ENCODE measurements around the gene POLH. TPM values are rescaled to one million over a fixed set of nuclear protein-coding genes. Genes with fewer than 3 reads are reported as not detected.

The POLH gene
- total and polyA plus RNA-seq, 10 of the 15 experiments (the other 5 are each of a cell fraction or from before 2014, with no cell fraction given), result 5.5 to 33.6 (median 18.6) TPM

DNA sequence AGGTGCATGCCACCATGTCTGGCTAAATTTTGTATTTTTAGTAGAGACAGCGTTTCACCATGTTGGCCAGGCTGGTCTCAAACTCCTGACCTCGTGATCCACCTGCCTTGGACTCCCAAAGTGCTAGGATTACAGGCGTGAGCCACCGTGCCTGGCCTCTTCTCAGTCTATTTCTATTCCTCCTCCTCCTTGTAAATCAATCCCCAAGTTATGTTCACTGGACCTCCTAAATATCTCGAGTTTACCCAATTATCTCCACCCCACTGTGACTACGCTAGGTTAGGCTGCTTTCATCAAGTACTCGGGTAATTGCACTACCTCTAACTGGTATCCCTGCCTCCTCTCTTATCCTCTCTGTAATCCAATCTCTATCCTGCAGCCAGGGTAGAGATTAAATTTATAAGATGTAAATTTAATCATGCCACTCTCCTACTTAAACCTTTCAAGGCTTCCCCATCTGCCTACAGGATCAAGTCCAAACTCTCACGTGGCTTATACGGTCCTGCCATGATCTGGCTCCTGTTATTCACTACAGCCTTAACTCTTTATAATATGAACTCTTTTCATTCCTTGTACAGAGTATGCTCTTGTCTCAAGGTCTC, 58.8 kb downstream of the POLH start:
- no peak for ATAC-seq
- Histone ChIP-seq H3K27me3 (replicated peaks in 1 of 2; ENCODE audit: control insufficient read depth in 2 of 2, insufficient read depth in 2 of 2, low read length in 1 of 2) (no peaks in the 10 kb centered on the region), H3K4me2 (ENCODE audit: control insufficient read depth, insufficient read depth) (peak overlapping the region; percentile 75), H3K9me3 (replicated peaks; ENCODE audit: control insufficient read depth, insufficient read depth, low read length) (no peaks in the 10 kb centered on the region), H3K4me3 (no peak overlapping the region), H3K9ac (ENCODE audit: control insufficient read depth, insufficient read depth, low read length) (no peak overlapping the region), H4K20me1 (ENCODE audit: control insufficient read depth, insufficient read depth) (no peaks in the 10 kb centered on the region), H3K36me3 (ENCODE audit: control insufficient read depth in 2 of 2, insufficient read depth in 2 of 2, low read length in 1 of 2) (peaks cover under 1 to 5% of the 10 kb centered on the region in 2 experiments; a peak in 2 of 4 replicates), H2AFZ (ENCODE audit: control insufficient read depth, low read depth, low read length) (peak overlapping the region; percentile 95), H3K27ac (ENCODE audit: control insufficient read depth, insufficient read depth) (no peak overlapping the region), H3K79me2 (ENCODE audit: control insufficient read depth, insufficient read depth, low read length) (peaks cover 28% of the 10 kb centered on the region), H3K4me1 (ENCODE audit: control insufficient read depth, insufficient read depth, low read length) (peaks cover 15% of the 10 kb centered on the region)
- WGBS (ENCODE audit: insufficient coverage, insufficient replicate concordance, low lambda C conversion rate, missing lambda C conversion rate), result 78% methylated on average over 9 of the region's 9 CpGs
- intact Hi-C loops (cut with micrococcal nuclease; ENCODE audit: unreplicated experiment), result no loop called here
- in situ Hi-C loops (cut with MboI), result no loop called here
- no peak for DNase-seq (ENCODE audit: low read depth, low spot score)
- RAD21 ChIA-PET (ENCODE audit: unreplicated experiment), result interaction anchor here (0.7 to 2.4 kb wide), 3 partner anchors 32 to 59 kb away, joined by 3 to 8 read pairs (median 3); no protein-coding TSS in a partner anchor
- POLR2A ChIA-PET, result interaction anchor here (0.5 to 2.1 kb wide), 5 partner anchors 10 to 485 kb away, joined by 3 to 8 read pairs (median 4); partner anchors contain the start of genes MRPS18A and RSPH9
- FAIRE-seq, result no peak
- CTCF ChIA-PET, result interaction anchor here (0.6 to 1.0 kb wide), 2 partner anchors 134 to 768 kb away, joined by 3 read pairs; no protein-coding TSS in a partner anchor
- SMC1A ChIA-PET (ENCODE audit: uncharacterized antibody, unreplicated experiment), result interaction anchor here (1.0 to 1.6 kb wide), 2 partner anchors 8 to 53 kb away, joined by 3 to 7 read pairs; no protein-coding TSS in a partner anchor
- BruUV-seq (replicated peaks), result no TSS peak
- TF ChIP-seq GABPA (IDR thresholded peaks at IDR 0.05; ENCODE audit: low read depth) (no peak), PRDM15 (CRISPR knock-in tag; IDR thresholded peaks at IDR 0.05) (no peak), ZBTB4 (CRISPR knock-in tag; IDR thresholded peaks at IDR 0.05) (no peak), RCOR1 (conservative IDR thresholded peaks at IDR 0.05; ENCODE audit: low read depth, low read length) (no peak), SMAD1 (IDR thresholded peaks at IDR 0.05; ENCODE audit: low read depth, partially characterized antibody) (no peak), TCF7 (IDR thresholded peaks at IDR 0.05; ENCODE audit: borderline replicate concordance) (no peak), SREBF1 (IDR thresholded peaks at IDR 0.05; ENCODE audit: low read length) (no peak), BCL11A (IDR thresholded peaks at IDR 0.05; ENCODE audit: low read depth, low read length) (no peak), ZNF622 (IDR thresholded peaks at IDR 0.05) (no peak), NBN (IDR thresholded peaks at IDR 0.05) (no peak), POLR2A (IDR thresholded peaks at IDR 0.05; ENCODE audit: low read depth, low read length) (no peak), RFX5 (IDR thresholded peaks at IDR 0.05; ENCODE audit: low read depth, low read length) (no peak), IKZF1 (conservative IDR thresholded peaks at IDR 0.05) (no peak), NFYB (IDR thresholded peaks at IDR 0.05; ENCODE audit: insufficient read depth, low read depth, low read length) (no peak)
- TF ChIP-seq, protein P1, sequence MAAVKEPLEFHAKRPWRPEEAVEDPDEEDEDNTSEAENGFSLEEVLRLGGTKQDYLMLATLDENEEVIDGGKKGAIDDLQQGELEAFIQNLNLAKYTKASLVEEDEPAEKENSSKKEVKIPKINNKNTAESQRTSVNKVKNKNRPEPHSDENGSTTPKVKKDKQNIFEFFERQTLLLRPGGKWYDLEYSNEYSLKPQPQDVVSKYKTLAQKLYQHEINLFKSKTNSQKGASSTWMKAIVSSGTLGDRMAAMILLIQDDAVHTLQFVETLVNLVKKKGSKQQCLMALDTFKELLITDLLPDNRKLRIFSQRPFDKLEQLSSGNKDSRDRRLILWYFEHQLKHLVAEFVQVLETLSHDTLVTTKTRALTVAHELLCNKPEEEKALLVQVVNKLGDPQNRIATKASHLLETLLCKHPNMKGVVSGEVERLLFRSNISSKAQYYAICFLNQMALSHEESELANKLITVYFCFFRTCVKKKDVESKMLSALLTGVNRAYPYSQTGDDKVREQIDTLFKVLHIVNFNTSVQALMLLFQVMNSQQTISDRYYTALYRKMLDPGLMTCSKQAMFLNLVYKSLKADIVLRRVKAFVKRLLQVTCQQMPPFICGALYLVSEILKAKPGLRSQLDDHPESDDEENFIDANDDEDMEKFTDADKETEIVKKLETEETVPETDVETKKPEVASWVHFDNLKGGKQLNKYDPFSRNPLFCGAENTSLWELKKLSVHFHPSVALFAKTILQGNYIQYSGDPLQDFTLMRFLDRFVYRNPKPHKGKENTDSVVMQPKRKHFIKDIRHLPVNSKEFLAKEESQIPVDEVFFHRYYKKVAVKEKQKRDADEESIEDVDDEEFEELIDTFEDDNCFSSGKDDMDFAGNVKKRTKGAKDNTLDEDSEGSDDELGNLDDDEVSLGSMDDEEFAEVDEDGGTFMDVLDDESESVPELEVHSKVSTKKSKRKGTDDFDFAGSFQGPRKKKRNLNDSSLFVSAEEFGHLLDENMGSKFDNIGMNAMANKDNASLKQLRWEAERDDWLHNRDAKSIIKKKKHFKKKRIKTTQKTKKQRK (IDR thresholded peaks at IDR 0.05; ENCODE audit: low read depth, low read length), result no peak
